Measurements from ENCODE around the gene BSCL2.

DNA sequence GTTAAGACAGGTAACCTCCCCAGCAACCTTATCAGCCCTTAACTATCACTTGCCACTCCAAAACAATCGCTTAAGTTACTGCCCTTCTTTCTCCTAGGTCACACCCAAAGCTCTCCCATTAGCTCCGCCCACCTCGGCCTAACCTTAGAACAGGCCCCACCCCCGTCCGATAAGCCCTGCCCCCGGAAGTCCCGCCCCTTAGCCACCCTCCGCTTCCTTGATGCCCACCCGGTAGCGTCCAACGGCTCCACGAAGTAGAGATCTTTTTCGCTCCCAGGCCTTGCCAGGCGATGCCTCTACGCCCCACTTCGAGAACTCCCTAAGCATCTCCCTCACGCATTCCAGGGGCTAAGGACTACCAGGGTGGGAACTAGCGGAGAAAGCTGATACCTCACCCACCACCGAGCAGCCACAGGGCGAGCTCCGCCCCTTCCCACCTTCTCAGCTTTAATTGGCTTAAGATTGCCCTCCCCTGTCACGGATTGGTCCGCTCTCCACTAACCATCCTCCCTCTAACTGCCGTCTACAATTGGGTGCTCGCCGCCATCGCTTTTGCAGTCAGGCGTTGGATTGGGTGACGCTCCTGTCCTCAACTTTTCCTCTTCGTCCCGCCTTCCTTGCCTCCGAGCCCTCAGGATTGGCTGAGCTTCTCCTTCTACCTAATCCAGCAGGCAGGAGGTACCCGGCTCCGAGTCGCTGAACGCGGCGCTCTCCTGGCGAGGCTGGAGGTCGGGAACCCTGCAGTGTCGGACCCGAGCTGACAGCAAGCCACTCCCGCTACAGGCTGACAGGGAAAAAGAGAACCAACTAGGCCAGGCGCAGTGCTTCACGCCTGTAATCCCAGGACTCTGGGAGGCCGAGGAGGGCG, 46.7 kb upstream of the BSCL2 start, which contains the start of gene ZBTB3:
- TF ChIP-seq, protein P1, sequence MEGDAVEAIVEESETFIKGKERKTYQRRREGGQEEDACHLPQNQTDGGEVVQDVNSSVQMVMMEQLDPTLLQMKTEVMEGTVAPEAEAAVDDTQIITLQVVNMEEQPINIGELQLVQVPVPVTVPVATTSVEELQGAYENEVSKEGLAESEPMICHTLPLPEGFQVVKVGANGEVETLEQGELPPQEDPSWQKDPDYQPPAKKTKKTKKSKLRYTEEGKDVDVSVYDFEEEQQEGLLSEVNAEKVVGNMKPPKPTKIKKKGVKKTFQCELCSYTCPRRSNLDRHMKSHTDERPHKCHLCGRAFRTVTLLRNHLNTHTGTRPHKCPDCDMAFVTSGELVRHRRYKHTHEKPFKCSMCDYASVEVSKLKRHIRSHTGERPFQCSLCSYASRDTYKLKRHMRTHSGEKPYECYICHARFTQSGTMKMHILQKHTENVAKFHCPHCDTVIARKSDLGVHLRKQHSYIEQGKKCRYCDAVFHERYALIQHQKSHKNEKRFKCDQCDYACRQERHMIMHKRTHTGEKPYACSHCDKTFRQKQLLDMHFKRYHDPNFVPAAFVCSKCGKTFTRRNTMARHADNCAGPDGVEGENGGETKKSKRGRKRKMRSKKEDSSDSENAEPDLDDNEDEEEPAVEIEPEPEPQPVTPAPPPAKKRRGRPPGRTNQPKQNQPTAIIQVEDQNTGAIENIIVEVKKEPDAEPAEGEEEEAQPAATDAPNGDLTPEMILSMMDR (IDR thresholded peaks at IDR 0.05) = no peak
- no peak for TF ChIP-seq EZH2 (IDR thresholded peaks at IDR 0.05)
